GM21737 (cell line): ENCODE data around the gene STARD3.
"Not testable (repeated sequence)": the region's sequence is repeated elsewhere in the genome, so short reads cannot be mapped to it uniquely, and the experiment has no call there.

Experiments used
- ATAC-seq: cut with Tn5 transposase; IDR thresholded peaks from one replicate; pipeline ENCODE4 v1.9.1; 2021; ENCODE audit warnings: mild to moderate bottlenecking, moderate library complexity; ENCODE audit not compliant: unreplicated experiment

STARD3 gene

GRCh38 chr17:39687101-39687545 lies 50.2 kb downstream of the STARD3 start:
- no peak for ATAC-seq

- peak; percentile 76 for ATAC-seq
Observed at GRCh38 chr17:39687546-39688474, 50.9 kb downstream of the STARD3 start, which contains the start of gene PGAP3. Gene PGAP3, minus strand, starts transcription at chr17:39688057. Its CDS starts 43 bp downstream, at chr17:39688014.

- ATAC-seq = no peak
Observed at GRCh38 chr17:39688475-39688835, 51.5 kb downstream of the STARD3 start.

- ATAC-seq = no peak
Observed at GRCh38 chr17:39688945-39689344, 52.0 kb downstream of the STARD3 start.

- ATAC-seq = no peak
Observed at GRCh38 chr17:39694593-39694992, 57.6 kb downstream of the STARD3 start.

GRCh38 chr17:39695089-39695474 lies 58.1 kb downstream of the STARD3 start:
- no peak for ATAC-seq

- ATAC-seq = no peak
Observed at GRCh38 chr17:39696731-39697130, 59.8 kb downstream of the STARD3 start.

GRCh38 chr17:39697961-39698360 lies 61.0 kb downstream of the STARD3 start:
- ATAC-seq = no peak

- ATAC-seq = not testable (repeated sequence)
Observed at GRCh38 chr17:39699157-39699817, 62.3 kb downstream of the STARD3 start.

GRCh38 chr17:39699818-39700147 lies 62.8 kb downstream of the STARD3 start, which contains the start of gene ERBB2:
Gene ERBB2, plus strand, starts transcription at chr17:39700064. Its CDS starts 175 bp downstream, at chr17:39700239.
- no peak for ATAC-seq

- no peak for ATAC-seq
Observed at GRCh38 chr17:39700148-39700987, 63.4 kb downstream of the STARD3 start.

- no peak for ATAC-seq
Observed at GRCh38 chr17:39701012-39701783, 64.3 kb downstream of the STARD3 start.

GRCh38 chr17:39701784-39702422 lies 65.0 kb downstream of the STARD3 start:
- no peak for ATAC-seq

GRCh38 chr17:39702901-39703893 lies 66.3 kb downstream of the STARD3 start:
- ATAC-seq = no peak

GRCh38 chr17:39703913-39704312 lies 67.0 kb downstream of the STARD3 start:
- no peak for ATAC-seq

- no peak for ATAC-seq
Observed at GRCh38 chr17:39704821-39705551, 68.0 kb downstream of the STARD3 start.

- ATAC-seq = no peak
Observed at GRCh38 chr17:39705786-39706348, 68.9 kb downstream of the STARD3 start.

- no peak for ATAC-seq
Observed at GRCh38 chr17:39706383-39706782, 69.4 kb downstream of the STARD3 start.
